OCI-M2 (cell line): Measurements from ENCODE around the gene TSPAN7.

Experiments
- DNase-seq: peaks from one replicate; lab custom pipeline; 2025; ENCODE audit not compliant: unreplicated experiment; lab: John Stamatoyannopoulos, UW

TSPAN7 gene

GRCh38 chrX:38679695-38680094 lies 118.4 kb downstream of the TSPAN7 start:
- DNase-seq: no peak

- DNase-seq: no peak
Observed at GRCh38 chrX:38682095-38682494, 120.8 kb downstream of the TSPAN7 start.

GRCh38 chrX:38692961-38693360 lies 131.6 kb downstream of the TSPAN7 start:
- no peak for DNase-seq

GRCh38 chrX:38694394-38694793 lies 133.1 kb downstream of the TSPAN7 start:
- no peak for DNase-seq

- DNase-seq: no peak
Observed at GRCh38 chrX:38697461-38697860, 136.1 kb downstream of the TSPAN7 start.

- DNase-seq: no peak
Observed at GRCh38 chrX:38699121-38699520, 137.8 kb downstream of the TSPAN7 start.

GRCh38 chrX:38699696-38700095 lies 138.4 kb downstream of the TSPAN7 start:
- DNase-seq: no peak

GRCh38 chrX:38701073-38701472 lies 139.7 kb downstream of the TSPAN7 start:
- DNase-seq: no peak

- DNase-seq: no peak
Observed at GRCh38 chrX:38704146-38704882, 143.0 kb downstream of the TSPAN7 start.

- no peak for DNase-seq
Observed at GRCh38 chrX:38717871-38718270, 156.5 kb downstream of the TSPAN7 start.

GRCh38 chrX:38718311-38718710 lies 157.0 kb downstream of the TSPAN7 start:
- no peak for DNase-seq

- no peak for DNase-seq
Observed at GRCh38 chrX:38726612-38727011, 165.3 kb downstream of the TSPAN7 start.

- DNase-seq: no peak
Observed at GRCh38 chrX:38727668-38728067, 166.3 kb downstream of the TSPAN7 start.

- no peak for DNase-seq
Observed at GRCh38 chrX:38732866-38733265, 171.5 kb downstream of the TSPAN7 start.
